SK-N-SH treated with all-trans-retinoic acid at 6 μM for 48 hours (cell line): ENCODE measurements around the gene ACSL1.

Experiments
- ATAC-seq: fragments of 200-7000 bp; cut with Tn5 transposase; 3 replicates; pipeline ENCODE4 v1.9.1; 2020; ENCODE audit warnings: mild to moderate bottlenecking, moderate library complexity
- ARNTL ChIP-seq: fragments of 450-650 bp; formaldehyde crosslinking; IDR thresholded peaks from 2 replicates; pipeline ENCODE4 v1.5.0; 2020; ENCODE audit warnings: low read depth, mild to moderate bottlenecking, moderate library complexity, borderline replicate concordance
- BACH2 ChIP-seq: fragments of 250-450 bp; sonication (Bioruptor Pico); IDR thresholded peaks from 2 replicates; pipeline ENCODE4 v1.9.0; 2021; ENCODE audit warnings: mild to moderate bottlenecking, borderline replicate concordance
- CREB5 ChIP-seq: fragments of 250-450 bp; sonication (Bioruptor Pico); IDR thresholded peaks from 2 replicates; pipeline ENCODE4 v1.5.1; 2020; ENCODE audit warnings: low read depth, mild to moderate bottlenecking, moderate library complexity
- CSDC2 ChIP-seq: fragments of 250-450 bp; sonication (Bioruptor Pico); IDR thresholded peaks from 2 replicates; pipeline ENCODE4 v1.5.0; 2020; ENCODE audit warnings: mild to moderate bottlenecking, moderate library complexity
- ESRRG ChIP-seq: fragments of 250-450 bp; sonication (Bioruptor Pico); IDR thresholded peaks from 2 replicates; pipeline ENCODE4 v1.6.1; 2021; ENCODE audit warnings: mild to moderate bottlenecking
- GLIS3 ChIP-seq: fragments of 250-450 bp; sonication (Bioruptor Pico); IDR thresholded peaks from 2 replicates; pipeline ENCODE4 v1.5.0; 2020; ENCODE audit warnings: mild to moderate bottlenecking, moderate library complexity
- OSR1 ChIP-seq: fragments of 250-450 bp; sonication (Bioruptor Pico); IDR thresholded peaks from 2 replicates; pipeline ENCODE4 v1.8.0; 2022; ENCODE audit warnings: moderate library complexity, mild to moderate bottlenecking, inconsistent platforms
- POU6F1 ChIP-seq: fragments of 250-450 bp; sonication (Bioruptor Pico); IDR thresholded peaks from 2 replicates; pipeline ENCODE4 v1.8.0; 2021; ENCODE audit warnings: low read depth, mild to moderate bottlenecking, moderate library complexity, borderline replicate concordance
- PPARA ChIP-seq: fragments of 250-450 bp; sonication (Bioruptor Pico); IDR thresholded peaks from 2 replicates; pipeline ENCODE4 v1.5.0; 2020; ENCODE audit warnings: mild to moderate bottlenecking, borderline replicate concordance
- RARB ChIP-seq: fragments of 250-450 bp; sonication (Bioruptor Pico); IDR thresholded peaks from 2 replicates; pipeline ENCODE4 v1.8.0; 2021; ENCODE audit warnings: mild to moderate bottlenecking, moderate library complexity
- SNAI2 ChIP-seq: fragments of 250-450 bp; sonication (Bioruptor Pico); IDR thresholded peaks from 2 replicates; pipeline ENCODE4 v1.5.0; 2020; ENCODE audit warnings: mild to moderate bottlenecking, moderate library complexity
- TCF4 ChIP-seq: fragments of 250-450 bp; sonication (Bioruptor Pico); IDR thresholded peaks from 2 replicates; pipeline ENCODE4 v1.8.0; 2021; ENCODE audit warnings: mild to moderate bottlenecking, moderate library complexity, borderline replicate concordance
- TOX ChIP-seq: fragments of 250-450 bp; sonication (Bioruptor Pico); IDR thresholded peaks from 2 replicates; pipeline ENCODE4 v1.8.0; 2021; ENCODE audit warnings: mild to moderate bottlenecking, moderate library complexity, borderline replicate concordance
- TSHZ2 ChIP-seq: fragments of 250-450 bp; sonication (Bioruptor Pico); IDR thresholded peaks from 2 replicates; pipeline ENCODE4 v1.5.0; 2020; ENCODE audit warnings: mild to moderate bottlenecking, moderate library complexity
- ZC3H10 ChIP-seq: fragments of 250-450 bp; sonication (Bioruptor Pico); IDR thresholded peaks from 2 replicates; pipeline ENCODE4 v1.5.1; 2021; ENCODE audit warnings: mild to moderate bottlenecking, moderate library complexity
- ZFP3 ChIP-seq: fragments of 250-450 bp; sonication (Bioruptor Pico); IDR thresholded peaks from 2 replicates; pipeline ENCODE4 v1.5.0; 2020; ENCODE audit warnings: mild to moderate bottlenecking, moderate library complexity
- ZFP30 ChIP-seq: fragments of 450-650 bp; formaldehyde crosslinking; IDR thresholded peaks from 2 replicates; pipeline ENCODE4 v1.5.0; 2022; ENCODE audit warnings: mild to moderate bottlenecking, moderate library complexity
- ZNF565 ChIP-seq: fragments of 450-650 bp; formaldehyde crosslinking; conservative IDR thresholded peaks from 2 replicates; pipeline ENCODE4 v1.5.0; 2020; ENCODE audit warnings: low read depth, mild to moderate bottlenecking, moderate library complexity
- ZNF8 ChIP-seq: fragments of 450-650 bp; formaldehyde crosslinking; IDR thresholded peaks from 2 replicates; pipeline ENCODE4 v1.5.0; 2020; ENCODE audit warnings: mild to moderate bottlenecking, moderate library complexity

Gene ACSL1

GRCh38 chr4:184811526-184812198 lies 14.1 kb downstream of the ACSL1 start:
- TF ChIP-seq ZFP30 (CRISPR knock-in tag) (no peak), GLIS3 (CRISPR knock-in tag) (no peak)
- ATAC-seq: no peak

GRCh38 chr4:184810720-184811119 lies 15.0 kb downstream of the ACSL1 start:
- no peak for ATAC-seq
- TF ChIP-seq OSR1 (CRISPR knock-in tag) (no peak), RARB (CRISPR knock-in tag) (no peak), CREB5 (CRISPR knock-in tag) (no peak), ZNF565 (CRISPR knock-in tag) (no peak), ZC3H10 (CRISPR knock-in tag) (no peak), SNAI2 (no peak), CSDC2 (CRISPR knock-in tag) (no peak), ESRRG (CRISPR knock-in tag) (no peak)
- TF ChIP-seq, all 23 proteins: peak for 0

- ATAC-seq: peak; percentile 54
- no peak for TF ChIP-seq CSDC2 (CRISPR knock-in tag)
- TF ChIP-seq TSHZ2 (CRISPR knock-in tag): no peak
- TF ChIP-seq ZFP3 (CRISPR knock-in tag): no peak
- TF ChIP-seq GLIS3 (CRISPR knock-in tag): no peak
- TF ChIP-seq TCF4: no peak
- TF ChIP-seq TOX (CRISPR knock-in tag): no peak
- no peak for TF ChIP-seq ARNTL (CRISPR knock-in tag)
- no peak for TF ChIP-seq ZC3H10 (CRISPR knock-in tag)
- TF ChIP-seq ZNF8 (CRISPR knock-in tag): no peak
- no peak for TF ChIP-seq CREB5 (CRISPR knock-in tag)
- TF ChIP-seq ESRRG (CRISPR knock-in tag): no peak
- no peak for TF ChIP-seq ZNF565 (CRISPR knock-in tag)
- no peak for TF ChIP-seq BACH2 (CRISPR knock-in tag)
Measured at GRCh38 chr4:184808713-184809050, 17.1 kb downstream of the ACSL1 start.

GRCh38 chr4:184807797-184808712 lies 17.7 kb downstream of the ACSL1 start:
- peak; percentile 59 for ATAC-seq
- TF ChIP-seq PPARA (CRISPR knock-in tag): no peak
- TF ChIP-seq TOX (CRISPR knock-in tag): no peak
- no peak for TF ChIP-seq ARNTL (CRISPR knock-in tag)
- TF ChIP-seq BACH2 (CRISPR knock-in tag): no peak
- no peak for TF ChIP-seq ZC3H10 (CRISPR knock-in tag)
- no peak for TF ChIP-seq POU6F1 (CRISPR knock-in tag)
- TF ChIP-seq GLIS3 (CRISPR knock-in tag): no peak
- TF ChIP-seq ZFP30 (CRISPR knock-in tag): no peak
- no peak for TF ChIP-seq ZFP3 (CRISPR knock-in tag)
- no peak for TF ChIP-seq TCF4
- no peak for TF ChIP-seq RARB (CRISPR knock-in tag)
- TF ChIP-seq ZNF565 (CRISPR knock-in tag): no peak
- no peak for TF ChIP-seq ZNF8 (CRISPR knock-in tag)
